Measurements from ENCODE around the gene SHISAL2A.

The SHISAL2A gene

DNA sequence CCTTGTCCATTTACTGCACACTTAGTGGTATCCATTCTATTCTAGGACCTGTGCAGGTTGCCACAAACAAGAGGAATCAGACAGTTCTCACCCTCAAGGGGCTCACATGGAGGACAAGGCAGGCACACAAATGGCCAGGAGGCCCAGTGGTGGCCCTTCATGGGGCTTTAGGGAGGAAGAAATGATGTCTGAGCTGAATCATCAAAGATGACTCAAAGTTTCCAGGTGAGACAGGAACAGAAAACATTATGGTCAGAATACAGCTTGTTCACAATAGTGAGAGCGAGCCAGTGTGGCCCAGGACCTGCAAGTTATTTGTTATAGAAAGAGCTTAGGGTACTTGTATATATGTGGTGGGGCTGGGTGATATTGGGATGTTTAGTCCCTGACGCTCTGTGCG, 26.4 kb downstream of the SHISAL2A start:
- DNase-seq (ENCODE audit: low read depth in 1 of 2, low spot score in 1 of 2) = no peak

DNA sequence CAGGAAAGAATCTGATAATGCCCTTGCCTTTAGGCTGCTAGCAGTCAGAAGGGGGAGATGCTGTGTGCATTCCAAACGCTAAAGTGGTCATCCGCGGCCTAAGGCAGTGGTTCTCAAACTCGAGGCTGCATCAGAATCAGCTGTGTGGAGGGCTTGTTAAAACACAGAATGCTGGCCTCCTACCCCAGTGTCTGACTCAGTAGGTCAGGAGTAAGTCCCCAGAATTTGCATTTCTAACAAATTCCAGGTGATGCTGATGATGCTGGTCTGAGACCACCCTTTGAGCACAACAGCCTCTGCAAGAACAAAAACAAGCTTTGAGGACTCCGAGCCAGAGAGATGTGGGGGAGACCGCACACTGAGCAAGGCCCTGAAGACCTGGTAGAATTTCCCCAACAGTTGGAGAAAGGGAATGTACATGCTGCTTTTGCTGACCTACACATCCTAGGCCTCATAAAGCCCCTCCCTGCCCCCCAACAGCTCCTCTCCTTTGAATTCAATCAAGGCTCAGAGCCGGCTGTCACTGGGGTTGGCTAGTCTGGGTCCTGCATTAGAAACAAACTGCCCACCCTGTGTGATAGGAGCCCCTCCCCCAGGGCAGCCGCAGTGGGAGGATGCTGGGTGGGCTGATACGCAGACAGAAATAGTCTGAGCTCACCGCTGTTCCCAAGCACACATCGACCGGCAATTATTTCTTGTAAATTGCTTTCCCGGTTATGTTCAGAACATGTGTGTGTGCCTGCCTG, 27.1 kb downstream of the SHISAL2A start:
- no peak for DNase-seq (ENCODE audit: low read depth in 1 of 2, low spot score in 1 of 2)

DNA sequence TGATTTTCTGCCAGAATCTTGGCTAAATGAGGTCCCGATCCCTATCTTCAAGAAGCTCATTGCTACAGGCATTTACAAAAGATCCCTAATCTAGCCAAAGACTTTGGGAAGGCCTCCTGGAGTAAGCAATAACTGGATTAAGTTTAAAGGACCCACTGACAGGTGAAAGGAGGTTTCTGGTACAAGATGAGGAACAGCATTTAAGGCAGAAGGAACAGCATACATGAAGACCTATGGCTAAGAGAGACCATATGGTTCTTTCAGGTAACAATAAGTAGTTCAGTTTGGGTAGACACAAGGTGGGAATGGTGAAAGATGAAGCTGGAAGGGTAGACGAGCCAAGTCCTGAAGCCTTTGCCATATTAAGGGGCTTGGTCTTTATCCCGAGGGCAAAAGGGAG, 27.8 kb downstream of the SHISAL2A start:
- no peak for DNase-seq (ENCODE audit: low read depth in 1 of 2, low spot score in 1 of 2)

DNA sequence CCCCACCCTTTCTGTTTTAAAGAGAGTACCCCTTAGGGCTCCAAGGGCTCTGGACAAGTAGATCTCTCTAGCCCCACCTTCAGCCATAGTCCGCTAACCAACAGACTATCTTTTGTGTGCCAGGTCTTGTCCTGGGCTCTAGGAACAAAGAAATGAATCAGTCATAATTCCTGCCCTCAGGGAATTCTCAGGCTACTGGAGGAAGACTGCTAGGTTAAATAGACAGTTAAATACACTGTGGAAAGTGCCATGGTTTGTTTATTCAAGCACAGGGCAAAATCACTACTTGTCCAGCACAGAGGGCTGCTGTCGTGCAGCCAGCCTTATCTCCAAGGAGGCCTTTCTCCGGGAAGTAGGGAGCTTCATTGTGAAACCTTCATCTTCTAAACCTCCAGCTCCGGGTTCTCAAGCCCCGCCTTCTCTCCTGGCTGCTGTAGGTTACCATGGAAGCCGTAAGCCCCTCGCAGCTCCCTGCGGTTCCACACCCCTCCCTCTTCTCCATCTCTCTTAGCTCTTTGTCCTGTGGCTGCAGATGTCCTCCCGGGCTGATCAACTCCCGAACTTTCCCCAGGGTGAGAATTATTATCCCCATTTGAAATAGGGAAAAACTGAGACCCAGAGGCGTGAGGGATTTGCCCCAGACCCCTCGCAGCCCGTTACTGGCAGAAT, 29.8 kb downstream of the SHISAL2A start:
- DNase-seq (ENCODE audit: low read depth in 1 of 2, low spot score in 1 of 2) = no peak

DNA sequence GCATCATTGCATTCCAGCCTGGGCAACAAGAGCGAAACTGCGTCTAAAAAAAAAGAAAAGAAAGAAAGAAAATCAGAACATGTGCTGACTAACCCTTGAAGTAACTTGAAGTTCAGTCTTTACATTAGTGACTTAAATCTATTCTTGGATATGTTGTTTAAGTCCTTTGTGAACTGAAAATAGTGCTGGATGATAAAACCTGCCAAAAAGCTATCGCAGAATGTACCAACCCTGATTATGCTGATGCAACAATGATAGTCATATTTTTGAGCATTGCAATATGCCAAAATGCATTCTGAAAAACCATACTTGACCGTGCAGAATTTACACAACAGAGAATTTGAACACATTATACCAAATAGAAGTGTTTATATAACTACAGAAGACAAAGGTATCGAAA, 30.7 kb downstream of the SHISAL2A start:
- DNase-seq (ENCODE audit: low read depth in 1 of 2, low spot score in 1 of 2) = no peak

DNA sequence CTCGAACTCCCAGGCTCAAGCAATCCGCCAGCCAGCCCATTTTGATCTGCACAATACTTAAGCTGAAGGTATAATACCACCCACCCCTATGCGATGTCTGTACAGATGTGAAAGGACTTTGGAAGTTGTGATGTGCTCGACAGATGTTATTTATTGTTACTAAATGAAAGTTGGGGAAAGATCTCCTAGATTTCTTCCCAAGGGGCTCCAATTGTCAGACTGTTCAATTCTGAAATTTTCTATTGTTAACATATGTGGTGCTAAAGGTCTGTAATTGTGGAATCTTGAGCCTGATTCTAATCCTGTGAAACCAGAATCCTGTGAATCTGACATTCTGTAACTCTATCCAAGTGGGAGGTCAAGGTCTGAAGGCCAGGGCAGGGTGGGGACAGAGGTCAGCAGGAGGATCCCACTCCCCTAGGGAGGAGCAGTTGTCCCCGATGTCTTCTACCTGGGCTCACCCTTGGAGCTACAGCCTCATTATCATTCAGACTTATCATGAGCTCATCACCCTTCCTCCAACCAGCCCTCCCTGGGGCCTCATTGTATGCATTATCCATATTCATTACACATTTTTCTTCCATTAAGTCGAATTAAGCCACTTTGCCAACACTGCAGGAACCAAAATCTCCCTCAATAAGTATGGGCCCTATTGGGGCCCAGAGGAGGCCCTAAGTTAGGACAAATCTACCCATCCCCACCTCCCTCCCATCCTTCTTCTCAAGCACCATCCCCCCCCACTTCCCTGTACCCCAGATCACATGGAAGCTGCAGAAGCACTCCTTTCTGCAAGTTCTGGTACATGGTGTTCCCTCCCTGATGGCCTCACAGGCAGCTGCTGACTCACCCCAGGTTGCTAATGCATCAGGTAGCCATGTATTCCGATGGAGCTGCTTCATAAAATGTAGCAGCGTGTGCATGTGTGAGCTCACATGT, 32.3 kb downstream of the SHISAL2A start:
- DNase-seq (ENCODE audit: low read depth in 1 of 2, low spot score in 1 of 2) = no peak

DNA sequence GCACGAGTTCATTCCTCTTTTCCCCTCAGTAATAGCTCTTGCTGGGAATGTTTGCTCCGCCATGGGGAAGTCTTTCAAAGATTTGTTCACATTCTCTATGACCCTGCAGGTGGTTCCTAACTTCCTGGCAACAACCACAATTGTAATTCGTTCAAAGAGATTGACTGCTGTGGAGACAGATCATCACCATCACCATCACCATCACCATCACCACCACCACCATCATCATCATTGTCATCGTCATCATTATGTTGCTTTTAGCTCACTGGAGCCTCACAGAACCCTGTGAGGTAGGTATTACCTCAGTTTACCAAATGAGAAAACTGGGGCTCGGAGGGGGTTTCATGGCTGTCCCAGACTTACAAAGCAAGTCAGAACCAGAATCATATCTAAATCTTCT, 34.3 kb downstream of the SHISAL2A start:
- DNase-seq (ENCODE audit: low read depth in 1 of 2, low spot score in 1 of 2) = no peak

DNA sequence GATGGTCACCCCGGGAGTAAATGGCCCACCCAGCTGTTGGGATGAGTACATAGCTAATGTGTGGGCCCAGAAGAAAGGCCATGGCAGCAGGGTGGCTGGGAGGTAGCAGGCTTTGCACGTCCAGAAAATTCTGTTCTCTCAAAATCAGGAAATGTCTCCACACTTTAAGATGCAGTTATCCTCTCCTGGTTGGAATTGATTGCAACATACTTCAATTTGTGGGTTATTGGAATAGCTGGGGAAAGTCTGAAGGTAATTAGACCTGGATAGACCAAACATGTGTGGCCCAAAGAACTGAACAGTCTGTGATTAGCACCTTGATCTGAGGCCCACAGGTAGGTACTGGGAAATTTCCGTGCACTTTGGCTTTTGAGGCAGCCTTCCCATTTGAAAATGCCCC, 35.0 kb downstream of the SHISAL2A start:
- no peak for DNase-seq (ENCODE audit: low read depth in 1 of 2, low spot score in 1 of 2)

DNA sequence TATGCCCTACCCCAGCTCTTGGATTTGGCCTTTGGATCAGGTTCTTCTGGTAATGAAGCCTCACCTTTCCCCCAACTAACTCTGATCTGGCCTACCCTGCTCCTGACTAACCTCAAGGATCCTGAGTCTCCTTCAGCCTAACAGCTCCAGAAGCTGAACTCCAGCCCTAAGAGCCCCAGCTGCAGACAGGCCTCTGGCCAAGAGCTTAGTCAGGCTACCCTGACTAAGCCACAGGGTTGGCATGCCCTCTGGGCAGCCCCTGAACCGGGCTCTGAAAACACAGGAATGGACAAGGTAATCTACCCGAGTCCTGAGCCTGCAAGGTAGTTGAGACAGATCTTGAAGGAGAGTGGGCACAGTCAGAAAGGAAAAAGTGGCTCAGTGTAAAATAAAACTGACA, 35.7 kb downstream of the SHISAL2A start:
- DNase-seq (ENCODE audit: low read depth in 1 of 2, low spot score in 1 of 2) = no peak

DNA sequence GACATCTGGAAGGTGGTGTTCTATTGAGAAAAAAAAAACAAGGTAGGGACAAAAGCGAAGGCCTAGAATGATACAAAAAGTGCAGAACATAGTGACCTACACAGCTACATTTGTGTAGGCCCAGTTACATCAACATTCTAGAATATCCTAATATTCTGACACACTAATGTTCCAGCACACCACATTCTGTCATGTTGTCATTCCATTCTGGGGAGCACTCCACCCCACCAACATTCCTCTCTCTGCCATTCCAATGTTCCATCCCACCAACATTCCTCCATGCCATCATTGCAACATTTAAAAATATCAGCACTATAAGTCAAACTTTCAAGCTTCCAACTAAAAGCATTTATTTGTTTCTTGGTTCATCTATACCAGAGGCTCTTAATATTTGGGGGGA, 36.7 kb downstream of the SHISAL2A start:
- DNase-seq (ENCODE audit: low read depth in 1 of 2, low spot score in 1 of 2) = no peak

DNA sequence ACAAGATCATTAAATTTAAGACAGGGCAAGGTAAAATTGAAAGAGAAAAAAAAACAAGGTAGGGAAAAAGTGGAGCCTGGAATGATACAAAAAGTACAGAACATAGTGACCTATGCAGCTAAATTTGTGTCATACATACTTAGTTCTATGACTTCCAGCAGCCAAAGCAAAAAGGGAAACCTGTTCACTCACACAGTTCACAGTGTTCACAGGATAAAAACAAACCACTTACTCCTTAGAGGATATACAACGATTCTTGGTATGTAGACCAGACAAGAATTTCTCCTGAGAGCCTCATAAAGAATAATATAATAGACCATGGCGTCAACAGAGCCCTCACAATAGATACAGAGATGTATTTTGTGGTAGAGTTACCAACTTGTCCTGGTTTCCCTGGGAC, 37.6 kb downstream of the SHISAL2A start:
- DNase-seq (ENCODE audit: low read depth in 1 of 2, low spot score in 1 of 2) = no peak

DNA sequence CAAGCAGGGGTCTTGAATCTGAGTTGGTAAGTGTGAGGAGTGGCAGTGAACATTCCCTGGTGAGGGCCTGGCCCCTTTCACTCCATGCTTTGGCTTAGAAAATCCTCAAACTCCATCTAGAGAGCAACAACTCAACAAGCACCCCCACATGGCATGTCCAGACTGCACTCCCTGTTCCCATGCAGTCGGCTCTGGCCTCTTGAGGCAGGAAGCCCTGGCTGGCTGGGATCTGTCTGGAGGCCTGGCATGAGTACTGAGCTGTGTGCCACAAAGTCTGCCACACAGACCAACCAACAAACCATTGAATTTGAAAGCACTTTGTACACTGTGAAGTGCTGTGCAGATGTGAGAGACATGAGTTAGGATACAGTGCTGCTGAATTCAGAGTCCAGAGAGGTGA, 40.0 kb downstream of the SHISAL2A start:
- no peak for DNase-seq (ENCODE audit: low read depth in 1 of 2, low spot score in 1 of 2)

DNA sequence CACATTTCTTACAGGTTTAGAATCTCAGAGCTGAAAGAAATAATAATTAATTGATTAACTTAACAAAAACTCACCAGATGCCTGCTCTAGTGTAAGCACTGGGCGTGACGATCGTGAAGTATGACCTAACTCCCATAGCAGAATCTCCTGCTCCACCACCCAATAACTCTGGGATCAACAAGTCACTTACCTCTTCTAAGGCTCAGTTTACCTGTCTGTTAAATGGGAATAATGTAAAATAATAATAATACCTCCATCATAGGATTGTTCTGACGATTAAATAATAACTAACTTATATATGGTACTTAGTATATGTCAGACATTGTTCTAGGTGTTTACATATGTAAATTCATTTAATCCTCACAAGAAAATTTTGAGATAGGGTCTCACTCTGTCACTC, 40.5 kb downstream of the SHISAL2A start:
- no peak for DNase-seq (ENCODE audit: low read depth in 1 of 2, low spot score in 1 of 2)

DNA sequence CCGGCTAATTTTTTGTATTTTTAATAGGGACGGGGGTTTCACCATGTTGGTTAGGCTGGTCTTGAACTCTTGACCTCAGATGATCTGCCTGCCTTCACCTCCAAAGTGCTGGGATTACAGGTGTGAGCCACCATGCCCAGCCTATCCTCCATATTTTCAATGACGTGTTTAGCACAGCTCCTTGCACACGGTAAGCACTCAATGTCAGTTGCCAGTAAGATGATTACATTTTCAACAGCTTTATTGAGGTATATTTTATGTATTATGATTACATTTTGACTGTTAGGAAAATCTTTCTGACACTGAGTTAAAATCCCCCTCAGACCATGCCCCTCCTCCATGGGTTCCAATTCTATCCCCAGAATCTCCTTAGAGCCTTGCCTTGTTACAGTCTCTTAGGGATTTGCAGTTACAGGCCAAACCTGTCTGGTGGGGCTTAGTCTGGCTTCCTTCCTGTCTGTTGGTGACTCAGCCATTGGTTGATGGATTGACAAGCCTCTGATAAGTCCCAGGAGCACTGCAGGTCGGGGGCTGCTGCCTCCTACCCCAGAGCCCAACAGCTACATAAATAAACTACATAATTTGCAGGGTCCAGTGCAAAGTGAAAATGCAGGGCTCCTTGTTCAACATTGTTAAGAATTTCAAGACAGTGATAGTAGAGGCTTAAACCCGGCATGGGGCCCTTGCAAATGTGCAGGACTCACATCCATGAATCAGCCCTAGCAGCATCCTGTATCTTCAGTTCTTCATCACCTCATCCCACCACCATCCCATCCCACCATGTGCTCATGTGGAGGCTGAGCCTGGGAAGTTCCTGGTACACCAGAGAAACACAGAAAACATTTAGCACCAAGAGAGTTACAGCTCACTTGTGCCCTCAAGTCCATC, 41.8 kb downstream of the SHISAL2A start:
- no peak for DNase-seq (ENCODE audit: low read depth in 1 of 2, low spot score in 1 of 2)

DNA sequence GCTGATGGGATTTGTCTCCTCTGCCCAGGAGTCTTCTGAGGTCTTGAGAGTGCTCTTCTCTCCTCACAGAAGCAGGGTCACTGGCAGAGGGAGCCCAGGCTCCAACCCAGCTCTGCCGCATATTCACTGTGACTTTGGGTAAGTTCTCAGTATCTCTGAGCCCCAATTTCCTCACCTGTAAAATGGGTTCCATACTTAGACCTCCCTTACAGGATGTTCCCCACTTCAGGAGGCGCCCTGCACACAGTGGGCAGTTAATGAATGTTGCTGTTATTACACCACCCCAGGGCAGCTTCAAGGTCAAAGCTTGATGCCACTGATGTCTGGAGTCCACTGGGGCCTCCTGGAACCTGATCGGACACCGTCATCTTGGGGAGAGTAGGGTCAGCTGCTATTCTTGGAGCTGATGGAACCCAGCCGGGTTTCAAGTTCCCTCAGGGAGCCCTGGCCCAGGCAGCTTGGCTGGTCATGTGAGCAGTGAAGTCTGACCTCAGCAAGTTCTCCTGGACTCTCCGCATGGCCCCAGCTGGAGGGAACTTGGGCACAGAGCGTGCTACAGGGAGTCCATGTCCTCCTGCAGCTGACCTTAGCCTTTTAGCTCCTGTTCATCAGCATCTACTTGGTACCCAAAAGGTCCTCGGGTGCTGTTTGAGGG, 43.4 kb downstream of the SHISAL2A start:
- DNase-seq (ENCODE audit: low read depth in 1 of 2, low spot score in 1 of 2) = no peak

DNA sequence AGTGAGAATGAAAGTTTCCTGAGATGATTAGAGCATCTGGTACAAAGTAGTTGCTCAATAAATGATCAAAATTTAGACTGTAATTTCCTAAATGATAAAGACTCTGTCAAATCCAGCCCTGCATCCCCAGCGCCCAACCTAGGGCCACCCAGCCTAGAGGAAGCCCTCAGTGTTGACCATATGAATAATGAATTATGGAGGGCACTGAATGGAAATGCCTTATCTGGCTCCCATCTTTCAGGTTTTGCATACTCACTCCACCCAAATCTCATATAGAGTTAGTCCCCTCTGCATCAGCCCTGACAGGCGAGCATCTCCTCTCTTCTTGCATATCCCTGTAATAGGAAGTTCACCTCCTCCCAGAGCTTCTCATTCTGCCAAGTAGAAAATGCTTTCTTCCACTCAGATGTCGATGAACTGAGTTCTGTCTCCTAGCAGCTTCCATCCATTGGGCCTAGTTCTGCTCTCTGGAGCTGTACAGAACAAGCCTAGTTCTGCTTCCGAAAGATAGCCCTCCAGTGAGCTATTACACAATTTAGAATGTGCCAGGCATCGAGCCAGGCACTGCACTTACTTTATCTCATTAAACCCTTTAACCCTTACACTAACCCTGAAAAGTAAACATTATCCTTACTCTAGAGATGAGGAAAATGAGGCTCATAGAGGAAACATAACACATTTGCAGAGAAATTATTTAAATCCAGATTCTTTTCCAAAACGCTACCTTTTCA, 44.3 kb downstream of the SHISAL2A start:
- DNase-seq (ENCODE audit: low read depth in 1 of 2, low spot score in 1 of 2) = no peak

DNA sequence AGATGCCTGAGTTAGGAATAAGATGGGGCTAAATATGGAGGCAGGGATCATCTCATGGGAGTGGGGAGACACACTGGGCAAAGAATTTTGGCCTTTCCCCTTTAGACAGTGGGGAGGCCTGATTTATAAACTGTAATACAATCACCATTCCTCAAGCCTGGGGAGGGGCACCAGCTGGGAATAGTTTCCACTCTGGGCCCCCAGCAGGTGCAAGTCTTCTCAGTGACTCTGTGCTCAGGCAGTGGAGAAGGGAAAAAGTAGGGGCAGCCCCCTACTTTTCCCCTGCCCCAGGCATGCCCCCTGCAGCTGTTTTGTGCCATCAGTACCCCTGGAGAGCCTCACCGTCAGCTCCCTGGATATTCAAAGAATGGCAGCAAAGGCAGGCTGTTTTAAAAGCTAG, 46.1 kb downstream of the SHISAL2A start:
- no peak for DNase-seq (ENCODE audit: low read depth in 1 of 2, low spot score in 1 of 2)

DNA sequence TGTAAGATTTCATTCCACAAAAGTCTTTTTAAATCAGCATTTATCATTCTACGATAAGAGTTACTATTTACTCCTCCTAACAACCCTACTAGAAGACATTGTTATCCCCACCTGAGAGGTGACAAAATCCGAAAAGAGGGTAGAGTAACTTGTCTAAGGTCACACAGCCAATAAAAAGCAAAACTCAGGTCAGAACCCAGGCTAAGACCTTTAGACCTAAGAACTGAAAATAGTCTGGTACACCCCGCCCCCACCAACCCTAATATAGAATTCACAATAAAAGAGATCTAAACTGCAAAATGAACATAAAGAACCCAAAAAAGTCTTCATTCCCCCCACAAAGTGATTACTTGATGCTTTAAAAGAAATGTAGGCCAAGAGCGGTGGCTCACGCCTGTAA, 46.5 kb downstream of the SHISAL2A start:
- DNase-seq (ENCODE audit: low read depth in 1 of 2, low spot score in 1 of 2) = no peak

DNA sequence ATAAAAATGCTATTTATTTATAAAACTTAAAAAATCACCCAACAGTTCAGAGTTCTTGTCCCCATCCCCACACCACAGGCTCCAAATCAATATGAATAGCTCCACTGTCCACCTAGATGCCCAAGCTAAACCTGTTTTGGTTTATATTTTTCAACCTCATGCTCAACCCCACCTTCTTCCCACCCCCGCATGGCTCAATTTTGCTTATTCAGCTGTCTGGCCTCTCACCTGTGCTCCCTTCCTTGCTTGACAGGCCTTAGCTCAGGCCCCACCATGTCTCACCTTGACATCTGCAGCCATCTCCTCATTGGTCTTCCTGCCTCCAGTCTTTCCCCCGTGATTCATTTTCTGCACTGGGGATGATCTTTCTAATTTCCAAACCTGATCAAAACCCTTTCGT, 47.4 kb downstream of the SHISAL2A start:
- DNase-seq (ENCODE audit: low read depth in 1 of 2, low spot score in 1 of 2) = no peak

DNA sequence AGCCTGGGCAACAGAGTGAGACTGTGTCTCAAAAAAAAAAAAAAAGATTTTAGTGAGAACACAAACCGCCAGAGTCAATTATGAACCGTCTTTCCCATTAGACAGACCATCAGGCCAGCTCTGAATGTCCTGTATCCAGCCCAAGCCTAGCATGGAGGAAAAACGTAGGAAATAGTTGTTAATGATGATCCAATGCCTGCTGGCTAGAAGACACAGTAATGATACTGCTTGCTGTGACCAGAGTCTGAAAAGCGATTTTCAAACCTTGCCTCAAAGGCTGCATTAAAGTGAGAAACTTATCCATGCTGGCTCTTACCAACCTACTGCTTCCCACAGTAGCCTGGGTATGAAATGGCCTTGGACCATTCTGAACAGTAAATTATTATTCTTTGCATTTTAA, 48.2 kb downstream of the SHISAL2A start:
- DNase-seq (ENCODE audit: low read depth in 1 of 2, low spot score in 1 of 2) = no peak

Data from stimulated activated CD4-positive, alpha-beta T cell treated with anti-CD3 and anti-CD28 coated beads, Interleukin-15, amount 100 ng/mL, for 1 hour (primary cell).